Neural cell (in vitro differentiated cells): ENCODE results near the gene COG6. TPM values are rescaled to one million over a fixed set of nuclear protein-coding genes. Genes with fewer than 3 reads are reported as not detected.
A peak's percentile ranks its signal among the peaks of the same experiment; 100 is the strongest.

Experiments used
- H2AFZ ChIP-seq: fragments of 200-600, 300-800 bp; sonication (generic), shearing (Covaris generic); 2 replicates; pipeline ENCODE4 v1.6.0; 2014; ENCODE audit warnings: low read depth, mild to moderate bottlenecking, antibody characterized with exemption, low read length, moderate library complexity
- H3F3A ChIP-seq: fragments of 200-600 bp; shearing (Covaris generic); 2 replicates; pipeline ENCODE4 v1.6.1; 2016; ENCODE audit warnings: mild to moderate bottlenecking, moderate library complexity, mixed read lengths, antibody characterized with exemption, low read length; ENCODE audit not compliant: insufficient read depth, poor library complexity, severe bottlenecking
- H3K27ac ChIP-seq: fragments of 200-600, 300-800 bp; sonication (generic), shearing (Covaris generic); 2 replicates; pipeline ENCODE4 v1.5.1; 2014; ENCODE audit warnings: mild to moderate bottlenecking, low read length, moderate library complexity
- H3K27me3 ChIP-seq: fragments of 300-800, 200-600 bp; sonication (generic), shearing (Covaris generic); 2 replicates; pipeline ENCODE4 v1.6.0; 2014; ENCODE audit warnings: mild to moderate bottlenecking, low read depth, low read length, moderate library complexity; ENCODE audit not compliant: insufficient read depth
- H3K36me3 ChIP-seq: fragments of 300-800, 200-600 bp; sonication (generic), shearing (Covaris generic); 2 replicates; pipeline ENCODE4 v1.5.1; 2014; ENCODE audit warnings: mild to moderate bottlenecking, antibody characterized with exemption, low read length, moderate library complexity; ENCODE audit not compliant: insufficient read depth
- H3K4me2 ChIP-seq: fragments of 300-800, 200-600 bp; sonication (generic), shearing (Covaris generic); 2 replicates; pipeline ENCODE4 v1.6.0; 2014; ENCODE audit warnings: mild to moderate bottlenecking, low read length
- H3K4me3 ChIP-seq: fragments of 300-800, 200-600 bp; sonication (generic), shearing (Covaris generic); 2 replicates; pipeline ENCODE4 v1.5.1; 2014; ENCODE audit warnings: mild to moderate bottlenecking, low read length, moderate library complexity
- H3K79me2 ChIP-seq: fragments of 200-600 bp; shearing (Covaris generic); replicated peaks from 2 replicates; pipeline ENCODE4 v1.6.0; 2014; ENCODE audit warnings: mild to moderate bottlenecking, low read length, moderate library complexity; ENCODE audit not compliant: insufficient read depth
- H3K9ac ChIP-seq: fragments of 300-800, 200-600 bp; sonication (generic), shearing (Covaris generic); 2 replicates; pipeline ENCODE4 v1.6.1; 2016; ENCODE audit warnings: mild to moderate bottlenecking, low read length, mixed read lengths
- H3K9me2 ChIP-seq: fragments of 200-600 bp; shearing (Covaris generic); 2 replicates; pipeline ENCODE4 v1.6.1; 2016; ENCODE audit warnings: mild to moderate bottlenecking, low read length, mixed read lengths; ENCODE audit not compliant: insufficient read depth
- H3K9me3 ChIP-seq: fragments of 200-600, 300-800 bp; sonication (generic), shearing (Covaris generic); 2 replicates; pipeline ENCODE4 v1.6.1; 2016; ENCODE audit warnings: mild to moderate bottlenecking, mixed run types, low read length, moderate library complexity, mixed read lengths
- H4K20me1 ChIP-seq: fragments of 200-600 bp; shearing (Covaris generic); 2 replicates; pipeline ENCODE4 v1.6.1; 2016; ENCODE audit warnings: mild to moderate bottlenecking, mixed run types; ENCODE audit not compliant: insufficient read depth
- CTCF ChIP-seq: fragments of 450-650 bp; IDR thresholded peaks from 2 replicates; pipeline ENCODE4 v1.5.1; 2014; ENCODE audit warnings: antibody characterized with exemption, mild to moderate bottlenecking, moderate library complexity; ENCODE audit not compliant: poor library complexity, severe bottlenecking
- EP300 ChIP-seq: fragments of 450-650 bp; conservative IDR thresholded peaks from 2 replicates; pipeline ENCODE4 v1.6.1; 2014; ENCODE audit warnings: antibody characterized with exemption, mild to moderate bottlenecking, moderate library complexity; ENCODE audit not compliant: poor library complexity, severe bottlenecking
- EZH2 ChIP-seq: fragments of 200-600, 300-800 bp; shearing (Covaris generic), sonication (generic); IDR thresholded peaks from 2 replicates; pipeline ENCODE4 v1.6.1; 2014; ENCODE audit warnings: antibody characterized with exemption, low read length, borderline replicate concordance, mild to moderate bottlenecking; ENCODE audit not compliant: insufficient read depth, poor library complexity, severe bottlenecking
- MXI1 ChIP-seq: fragments of 450-650 bp; conservative IDR thresholded peaks from 2 replicates; pipeline ENCODE4 v1.6.1; 2014; ENCODE audit warnings: antibody characterized with exemption, mild to moderate bottlenecking; ENCODE audit not compliant: poor library complexity, severe bottlenecking
- POLR2AphosphoS5 ChIP-seq: IDR thresholded peaks from 2 replicates; pipeline ENCODE4 v1.6.1; 2012
- RAD21 ChIP-seq: fragments of 450-650 bp; conservative IDR thresholded peaks from 2 replicates; pipeline ENCODE4 v1.6.1; 2014; ENCODE audit warnings: antibody characterized with exemption, mild to moderate bottlenecking, moderate library complexity
- REST ChIP-seq: IDR thresholded peaks from 2 replicates; pipeline ENCODE4 v1.6.1; 2012; ENCODE audit warnings: borderline replicate concordance
- SMC3 ChIP-seq: fragments of 450-650 bp; conservative IDR thresholded peaks from 2 replicates; pipeline ENCODE4 v1.6.1; 2014; ENCODE audit warnings: antibody characterized with exemption, mild to moderate bottlenecking, moderate library complexity; ENCODE audit not compliant: poor library complexity
- TAF1 ChIP-seq: IDR thresholded peaks from 2 replicates; pipeline ENCODE4 v1.6.1; 2012; ENCODE audit warnings: low read depth
- polyA minus RNA-seq: library from RNA; depleted of rRNA, polyadenylated mRNA; stranded (reverse); fragments of >200 nt; gene quantifications from 2 replicates; pipeline ENCODE4 v1.2.3, GENCODE V29; 2014
- polyA plus RNA-seq: library from polyadenylated mRNA; depleted of rRNA; stranded (reverse); fragments of >200 nt; gene quantifications from 2 replicates; pipeline ENCODE4 v1.2.3, GENCODE V29; 2014

COG6 gene
- 23.1 and 27.3 TPM in 2 replicates for polyA plus RNA-seq
- 63.8 and 91.9 TPM in 2 replicates for polyA minus RNA-seq

GRCh38 chr13:39655569-39656324 lies at the start of gene COG6:
TSS of gene COG6 (plus strand) at chr13:39655662. CDS start at chr13:39655727, 65 bp downstream.
- H3F3A ChIP-seq = no peaks in the 10 kb centered on the region
- no peaks in the 10 kb centered on the region for H3K27me3 ChIP-seq
- no peaks in the 10 kb centered on the region for H3K9me3 ChIP-seq
- H3K27ac ChIP-seq = peak within 1 kb of the TSS; percentile 64
- peaks cover 17% of the 10 kb centered on the region for H3K79me2 ChIP-seq
- no peaks in the 10 kb centered on the region for H3K36me3 ChIP-seq
- peak within 1 kb of the TSS; percentile 99 for H3K4me2 ChIP-seq
- peak within 1 kb of the TSS; percentile 93 for H3K4me3 ChIP-seq
- H3K9me2 ChIP-seq = no peaks in the 10 kb centered on the region
- TF ChIP-seq EZH2 = no peak
- TF ChIP-seq POLR2AphosphoS5 = peak; percentile 81
- TF ChIP-seq MXI1 = peak; percentile 50
- no peak for TF ChIP-seq EP300
- TF ChIP-seq REST = peak; percentile 31
- peak; percentile 44 for TF ChIP-seq RAD21
- peak; percentile 40 for TF ChIP-seq TAF1
- peak; percentile 48 for TF ChIP-seq CTCF
- TF ChIP-seq SMC3 = peak; percentile 47
- peak within 1 kb of the TSS; percentile 86 for H2AFZ ChIP-seq
- peak within 1 kb of the TSS; percentile 81 for H3K9ac ChIP-seq
- H4K20me1 ChIP-seq = no peaks in the 10 kb centered on the region

- H3K79me2 ChIP-seq = peaks cover 17% of the 10 kb centered on the region
- no peaks in the 10 kb centered on the region for H3K36me3 ChIP-seq
- H4K20me1 ChIP-seq = no peaks in the 10 kb centered on the region
- no peak overlapping the region for H3K9ac ChIP-seq
- H3K27ac ChIP-seq = no peak overlapping the region
- H2AFZ ChIP-seq = no peak overlapping the region
- H3K4me3 ChIP-seq = no peak overlapping the region
- TF ChIP-seq SMC3 = no peak
- TF ChIP-seq MXI1 = no peak
- no peak for TF ChIP-seq REST
- no peak for TF ChIP-seq POLR2AphosphoS5
- TF ChIP-seq EP300 = no peak
- no peak for TF ChIP-seq RAD21
- no peak for TF ChIP-seq EZH2
- no peak for TF ChIP-seq CTCF
- no peak for TF ChIP-seq TAF1
- H3K9me3 ChIP-seq = no peaks in the 10 kb centered on the region
- H3K9me2 ChIP-seq = no peaks in the 10 kb centered on the region
- no peaks in the 10 kb centered on the region for H3K27me3 ChIP-seq
- H3K4me2 ChIP-seq = no peak overlapping the region
- H3F3A ChIP-seq = no peaks in the 10 kb centered on the region
These were observed 49.7 kb upstream of the COG6 start for GRCh38 chr13:39605677-39606320.
